IMR-90 (cell line): ENCODE data around the gene MILR1.

Experiments
- BHLHE40 ChIP-seq: fragments of 150-350 bp; IDR thresholded peaks from 2 replicates; pipeline ENCODE4 v1.6.1; 2016; ENCODE audit warnings: mild to moderate bottlenecking, low read depth, low read length
- CEBPB ChIP-seq: IDR thresholded peaks from 2 replicates; pipeline ENCODE4 v1.6.1; 2012; ENCODE audit warnings: low read depth, low read length, improper control_type of control experiment
- CHD1 ChIP-seq: IDR thresholded peaks from 2 replicates; pipeline ENCODE4 v1.6.1; 2012; ENCODE audit warnings: low read depth, low read length, improper control_type of control experiment
- MAFK ChIP-seq: IDR thresholded peaks from 2 replicates; pipeline ENCODE4 v1.6.1; 2012; ENCODE audit warnings: low read depth, low read length, improper control_type of control experiment
- MAZ ChIP-seq: IDR thresholded peaks from 2 replicates; pipeline ENCODE4 v1.6.1; 2012; ENCODE audit warnings: low read depth, mild to moderate bottlenecking, low read length, improper control_type of control experiment, moderate library complexity, borderline replicate concordance
- NFE2L2 ChIP-seq: fragments of 150-350 bp; IDR thresholded peaks from 2 replicates; pipeline ENCODE4 v1.6.1; 2016; ENCODE audit warnings: low read depth, mild to moderate bottlenecking, low read length
- POLR2A ChIP-seq: IDR thresholded peaks from 2 replicates; pipeline ENCODE4 v1.6.1; 2012; ENCODE audit warnings: mild to moderate bottlenecking, low read depth, low read length
- RAD21 ChIP-seq: IDR thresholded peaks from 2 replicates; pipeline ENCODE4 v1.6.1; 2012; ENCODE audit warnings: low read length, improper control_type of control experiment
- RCOR1 ChIP-seq: IDR thresholded peaks from 2 replicates; pipeline ENCODE4 v1.6.1; 2012; ENCODE audit warnings: mild to moderate bottlenecking, low read length, improper control_type of control experiment; ENCODE audit not compliant: insufficient replicate concordance
- TF ChIP-seq, protein P1 (sequence below): conservative IDR thresholded peaks from 2 replicates; pipeline ENCODE4 v1.5.1; 2012; ENCODE audit warnings: mild to moderate bottlenecking, low read depth, low read length, improper control_type of control experiment

- no peak for TF ChIP-seq MAFK
- TF ChIP-seq, protein P1, sequence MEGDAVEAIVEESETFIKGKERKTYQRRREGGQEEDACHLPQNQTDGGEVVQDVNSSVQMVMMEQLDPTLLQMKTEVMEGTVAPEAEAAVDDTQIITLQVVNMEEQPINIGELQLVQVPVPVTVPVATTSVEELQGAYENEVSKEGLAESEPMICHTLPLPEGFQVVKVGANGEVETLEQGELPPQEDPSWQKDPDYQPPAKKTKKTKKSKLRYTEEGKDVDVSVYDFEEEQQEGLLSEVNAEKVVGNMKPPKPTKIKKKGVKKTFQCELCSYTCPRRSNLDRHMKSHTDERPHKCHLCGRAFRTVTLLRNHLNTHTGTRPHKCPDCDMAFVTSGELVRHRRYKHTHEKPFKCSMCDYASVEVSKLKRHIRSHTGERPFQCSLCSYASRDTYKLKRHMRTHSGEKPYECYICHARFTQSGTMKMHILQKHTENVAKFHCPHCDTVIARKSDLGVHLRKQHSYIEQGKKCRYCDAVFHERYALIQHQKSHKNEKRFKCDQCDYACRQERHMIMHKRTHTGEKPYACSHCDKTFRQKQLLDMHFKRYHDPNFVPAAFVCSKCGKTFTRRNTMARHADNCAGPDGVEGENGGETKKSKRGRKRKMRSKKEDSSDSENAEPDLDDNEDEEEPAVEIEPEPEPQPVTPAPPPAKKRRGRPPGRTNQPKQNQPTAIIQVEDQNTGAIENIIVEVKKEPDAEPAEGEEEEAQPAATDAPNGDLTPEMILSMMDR = no peak
- TF ChIP-seq CHD1 = no peak
- TF ChIP-seq POLR2A = no peak
- TF ChIP-seq MAZ = no peak
- TF ChIP-seq CEBPB = no peak
- no peak for TF ChIP-seq NFE2L2
- no peak for TF ChIP-seq BHLHE40
- TF ChIP-seq RAD21 = no peak
- no peak for TF ChIP-seq RCOR1
These were observed 59.8 kb downstream of the MILR1 start for GRCh38 chr17:64508683-64509082.
